GM10847 (cell line): ENCODE measurements around the gene C6orf141.

Source experiments
- POLR2A ChIP-seq: IDR thresholded peaks from 2 replicates; pipeline ENCODE4 v1.6.1; 2011; ENCODE audit not compliant: insufficient read length; ENCODE audit errors: extremely low read depth

Gene C6orf141

GRCh38 chr6:49550492-49551077 is at the start of gene C6orf141:
Gene C6orf141, plus strand, starts transcription at chr6:49550668. Its CDS starts 125 bp downstream, at chr6:49550793.
- no peak for TF ChIP-seq POLR2A

DNA sequence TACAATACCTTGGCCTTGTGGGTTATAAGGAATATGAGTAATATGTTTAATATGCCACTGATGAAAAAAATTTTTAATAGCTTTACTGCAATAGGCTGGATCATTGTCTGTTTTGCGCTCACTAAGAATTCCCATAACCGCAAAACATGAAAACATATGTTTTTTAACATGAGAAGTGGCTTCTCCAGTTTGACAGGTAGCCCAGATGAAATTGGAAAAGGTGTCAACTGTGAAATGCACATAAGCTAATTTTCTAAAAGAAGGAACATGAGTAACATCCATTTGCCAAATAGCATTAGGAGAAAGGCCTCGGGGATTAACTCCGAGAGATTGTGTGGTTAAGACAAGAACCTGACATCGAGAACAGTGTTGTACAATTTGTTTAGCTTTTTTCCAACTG is 45.8 kb upstream of the C6orf141 start:
- no peak for TF ChIP-seq POLR2A

GRCh38 chr6:49506569-49507111 is 43.8 kb upstream of the C6orf141 start:
- no peak for TF ChIP-seq POLR2A

DNA sequence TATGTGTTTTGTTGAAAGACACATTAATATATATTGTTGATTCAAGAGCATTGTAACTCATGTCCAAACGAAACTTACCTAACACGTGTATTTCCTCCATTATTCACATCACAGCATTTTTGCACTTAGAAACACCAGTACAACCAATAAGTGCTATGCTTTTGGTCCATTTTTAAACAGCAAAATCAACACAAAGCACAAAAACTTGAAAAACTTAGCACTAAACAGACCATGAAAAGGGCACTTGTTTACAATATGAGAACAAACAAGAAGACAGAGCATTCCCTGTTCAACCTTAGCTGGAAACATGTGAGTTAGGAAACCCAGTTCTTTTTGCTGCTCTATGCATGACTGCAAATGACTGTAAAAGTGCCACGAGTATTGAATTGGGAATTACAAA is 41.1 kb upstream of the C6orf141 start:
- no peak for TF ChIP-seq POLR2A

- TF ChIP-seq POLR2A: no peak
Observed at GRCh38 chr6:49513153-49513989, 37.1 kb upstream of the C6orf141 start.

DNA sequence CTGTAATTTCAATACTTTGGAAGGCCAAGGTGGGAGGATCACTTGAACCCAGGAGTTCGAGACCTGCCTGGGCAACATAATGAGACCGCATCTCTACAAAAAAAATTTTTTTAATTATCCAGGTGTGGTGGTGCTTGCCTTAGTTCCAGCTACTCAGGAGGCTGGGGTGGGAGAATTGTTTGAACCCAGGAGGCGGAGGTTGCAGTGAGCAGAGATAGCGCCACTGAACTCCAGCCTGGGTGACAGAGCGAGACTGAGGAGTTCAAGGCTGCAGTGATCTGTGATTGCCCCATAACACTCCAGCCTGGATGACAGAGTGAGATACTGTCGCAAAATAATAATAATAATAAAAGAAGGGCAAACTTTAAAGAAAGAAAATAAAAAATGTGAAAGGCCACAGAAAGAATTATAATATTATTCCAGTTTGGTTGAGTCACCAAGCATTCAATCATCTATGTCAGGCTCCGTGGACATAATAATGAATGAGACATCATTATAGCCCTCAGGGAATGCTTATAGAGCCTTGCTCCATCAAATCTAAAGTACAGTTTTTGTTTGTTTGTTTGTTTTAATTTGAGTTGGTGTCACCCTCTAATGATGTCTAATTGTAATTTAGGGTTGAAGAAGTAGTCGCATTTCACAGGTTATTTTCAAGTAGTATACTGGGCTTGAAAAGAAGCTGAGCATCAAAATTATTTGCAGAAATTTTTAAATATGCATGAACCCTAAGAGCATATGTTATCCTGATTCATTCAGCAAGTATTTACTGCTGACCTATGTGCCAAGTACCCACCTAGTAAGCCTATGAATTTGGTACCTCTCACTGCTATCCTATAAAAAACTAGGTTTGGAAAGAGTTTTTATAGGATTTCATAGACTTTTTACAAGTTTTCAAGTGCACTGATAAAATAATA is 35.6 kb upstream of the C6orf141 start:
- TF ChIP-seq POLR2A: no peak

- no peak for TF ChIP-seq POLR2A
Observed at GRCh38 chr6:49515485-49516146, 34.9 kb upstream of the C6orf141 start.

DNA sequence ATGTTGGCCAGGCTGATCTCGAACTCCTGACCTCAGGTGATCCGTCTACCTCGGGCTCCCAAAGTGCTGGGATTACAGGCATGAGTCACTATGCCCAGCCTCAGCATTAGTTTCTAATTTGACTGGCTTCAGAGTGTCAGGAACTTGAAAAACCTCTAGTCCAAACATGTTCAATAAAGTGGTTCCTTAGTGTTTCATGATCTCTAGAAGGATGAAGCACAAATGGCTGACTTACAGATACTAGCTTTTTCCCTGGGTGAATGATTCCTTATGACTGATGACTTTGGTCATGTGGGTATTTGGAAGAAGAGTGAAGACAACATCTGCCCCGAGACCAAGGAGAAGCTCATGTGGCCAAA is 34.3 kb upstream of the C6orf141 start:
- TF ChIP-seq POLR2A: no peak

GRCh38 chr6:49517919-49518318 is 32.5 kb upstream of the C6orf141 start:
- TF ChIP-seq POLR2A: no peak

GRCh38 chr6:49519660-49520059 is 30.8 kb upstream of the C6orf141 start:
- no peak for TF ChIP-seq POLR2A

DNA sequence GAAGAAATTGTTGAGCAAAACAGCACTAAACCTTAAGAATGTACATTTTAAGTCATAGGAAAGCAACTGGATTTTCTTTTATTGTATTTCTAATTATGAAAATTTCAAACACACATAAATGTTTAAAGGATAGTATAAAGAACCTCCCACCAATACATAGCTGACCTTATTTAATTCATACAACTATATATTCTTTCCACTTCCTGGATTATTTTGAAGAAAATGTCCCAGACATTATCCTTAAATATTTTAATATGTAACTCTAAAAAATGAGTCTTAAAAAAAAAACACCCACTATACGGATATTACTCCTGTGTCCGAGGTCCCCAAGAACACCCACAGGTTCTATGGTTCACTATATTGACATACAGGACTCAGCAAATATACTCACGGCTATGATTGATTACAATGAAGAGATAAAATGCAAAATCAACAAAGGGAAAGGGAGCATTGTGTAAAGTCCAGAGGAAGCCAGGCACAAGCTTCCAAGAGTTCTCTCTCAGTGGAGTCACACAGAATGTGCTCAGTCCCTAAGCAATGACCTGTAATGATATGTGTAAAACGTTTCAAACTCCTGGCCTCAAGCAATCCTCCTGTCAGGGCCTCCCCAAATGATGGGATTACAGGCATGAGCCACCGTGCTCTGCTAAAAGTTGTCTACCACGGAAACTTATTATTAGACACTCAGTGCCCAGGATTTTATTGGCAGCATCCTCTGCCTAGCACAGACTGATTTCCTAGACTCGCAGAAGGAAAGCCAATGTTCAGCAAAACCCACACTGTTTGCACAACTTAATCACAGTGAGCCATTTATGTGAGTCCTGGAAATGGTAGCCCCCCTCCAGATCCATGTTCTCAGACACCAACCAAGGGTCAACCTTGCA is 27.5 kb upstream of the C6orf141 start:
- TF ChIP-seq POLR2A: no peak

GRCh38 chr6:49523901-49524300 is 26.6 kb upstream of the C6orf141 start:
- TF ChIP-seq POLR2A: no peak

GRCh38 chr6:49524541-49524940 is 25.9 kb upstream of the C6orf141 start:
- TF ChIP-seq POLR2A: no peak

GRCh38 chr6:49526598-49526997 is 23.9 kb upstream of the C6orf141 start:
- no peak for TF ChIP-seq POLR2A

DNA sequence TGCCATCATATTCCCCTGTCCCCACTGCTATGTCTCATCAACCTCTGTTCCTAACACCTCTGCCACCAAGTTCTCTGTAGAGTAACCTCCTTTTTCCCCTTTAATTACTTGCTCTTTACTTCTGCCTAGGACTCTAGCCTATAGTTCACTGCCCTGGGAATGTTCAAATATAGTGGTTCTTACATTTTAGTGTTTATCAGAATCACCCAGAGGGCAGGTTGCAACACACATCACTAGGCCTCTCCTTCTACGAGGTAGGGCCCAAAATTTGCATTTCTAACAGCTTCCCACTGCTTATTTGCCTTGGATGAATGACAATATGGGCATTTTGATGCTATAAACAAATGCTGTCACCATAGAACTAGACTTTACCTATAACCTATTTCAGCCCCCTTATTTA is 23.1 kb upstream of the C6orf141 start:
- no peak for TF ChIP-seq POLR2A
